Testis (tissue), 3 donors: Measurements from ENCODE around the gene BLMH. TPM values are rescaled to one million over a fixed set of nuclear protein-coding genes. Genes with fewer than 3 reads are reported as not detected.

Experiments
- DNase-seq: peaks from one replicate; pipeline ENCODE4 v3.0.0-alpha.2; 2019
- H3K27ac ChIP-seq, 2 donors: fragments of 200-600 bp; sonication (generic); one replicate each; pipeline ENCODE4 v1.5.1; 2019
- H3K27me3 ChIP-seq: fragments of 200-600 bp; sonication (generic); one replicate; pipeline ENCODE4 v1.5.1; 2019
- H3K36me3 ChIP-seq: fragments of 200-600 bp; sonication (generic); one replicate; pipeline ENCODE4 v1.5.1; 2017; ENCODE audit warnings: low read depth; ENCODE audit errors: missing control alignments
- H3K4me1 ChIP-seq: fragments of 200-600 bp; sonication (generic); one replicate; pipeline ENCODE4 v1.5.1; 2019
- H3K4me3 ChIP-seq, 2 donors: fragments of 200-600 bp; sonication (generic); one replicate each; pipeline ENCODE4 v1.5.1; 2017 to 2019
- H3K9me3 ChIP-seq: fragments of 200-600 bp; sonication (generic); one replicate; pipeline ENCODE4 v1.5.1; 2017
- CTCF ChIP-seq, 3 experiments: fragments of 450-650 bp in 2 of 3; fragments of 200-600 bp in 1 of 3; sonication (generic) in 1 of 3; IDR thresholded peaks; one replicate each; pipeline ENCODE4 v1.5.1; 2016 to 2019; ENCODE audit warnings: antibody characterized with exemption in 3 of 3, mild to moderate bottlenecking in 2 of 3, moderate library complexity in 1 of 3
- POLR2A ChIP-seq: fragments of 450-650 bp; IDR thresholded peaks from one replicate; pipeline ENCODE4 v1.6.1; 2017; ENCODE audit warnings: antibody characterized with exemption, mild to moderate bottlenecking, moderate library complexity
- WGBS, 2 donors: methylation state at CpG; one replicate each; pipeline ENCODE4 v1.1.5; 2018; 5-methylcytosine and 5-hydroxymethylcytosine counted together
- intact Hi-C: fragments of 100-400 bp; cut with DNase I; formaldehyde crosslinking; loops from one replicate; pipeline ENCODE4 v1.15.1; 2023; ENCODE audit warnings: low total_unique reads
- polyA plus RNA-seq: library from polyadenylated mRNA; stranded (reverse); fragments of 350-450 nt; fragmentation: Illumina TruSeq; extraction: RNeasy Lipid Tissue Mini Kit (QIAGEN cat#74804); gene quantifications from one replicate; pipeline ENCODE4 v1.2.3, GENCODE V29; 2014; ENCODE audit warnings: low read depth, low replicate concordance; ENCODE audit not compliant: insufficient read depth
- total RNA-seq, 2 donors: library from RNA; depleted of rRNA; stranded (reverse); fragments of >200 nt; gene quantifications; one replicate each; pipeline ENCODE4 v1.2.3, GENCODE V29; 2016

Gene BLMH
- total and polyA plus RNA-seq, 3 donors from 2014 or later = 36.4 to 54.9 (median 46.9) TPM

DNA sequence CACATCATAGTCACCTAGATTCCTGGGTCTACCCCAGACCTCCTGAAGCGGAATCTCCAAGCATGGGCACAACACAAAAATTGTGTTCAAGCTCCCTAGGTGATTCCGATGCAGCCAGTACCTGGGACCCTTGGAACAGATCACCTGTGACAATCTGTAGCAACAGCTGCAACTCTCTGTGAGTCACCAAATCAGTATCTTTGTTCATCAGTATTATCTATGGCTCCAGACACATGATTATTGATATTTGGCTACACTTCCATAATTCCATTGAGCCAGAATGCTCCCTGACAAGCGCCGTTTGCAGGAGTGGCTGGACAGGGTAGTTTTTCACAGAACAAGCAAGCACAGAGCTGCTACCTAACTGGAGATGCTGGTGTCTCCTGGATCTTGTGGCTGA lies 72.4 kb downstream of the BLMH start:
- TF ChIP-seq CTCF (IDR thresholded peaks at IDR 0.05) (no peak), POLR2A (no peak)
- Histone ChIP-seq H3K27ac (no peak overlapping the region), H3K4me3 (no peak overlapping the region), H3K4me1 (no peaks in the 10 kb centered on the region), H3K27me3 (no peaks in the 10 kb centered on the region), H3K36me3 (no peaks in the 10 kb centered on the region), H3K9me3 (no peaks in the 10 kb centered on the region)
- 84 to 90% methylated on average over 4 of the region's 4 CpGs for WGBS, 2 donors
- no peak for DNase-seq
- intact Hi-C loops = no loop called here

- intact Hi-C loops = no loop called here
- TF ChIP-seq CTCF (IDR thresholded peaks at IDR 0.05) = no peak
- TF ChIP-seq POLR2A = no peak
- Histone ChIP-seq H3K27ac (no peak overlapping the region), H3K36me3 (no peaks in the 10 kb centered on the region), H3K27me3 (no peaks in the 10 kb centered on the region), H3K4me1 (no peaks in the 10 kb centered on the region), H3K9me3 (no peaks in the 10 kb centered on the region), H3K4me3 (no peak overlapping the region)
- 88 to 95% methylated on average over 8 to 9 of the region's 9 CpGs for WGBS, 2 donors
- DNase-seq = no peak
Measured at GRCh38 chr17:30218799-30219198, 72.9 kb downstream of the BLMH start.

DNA sequence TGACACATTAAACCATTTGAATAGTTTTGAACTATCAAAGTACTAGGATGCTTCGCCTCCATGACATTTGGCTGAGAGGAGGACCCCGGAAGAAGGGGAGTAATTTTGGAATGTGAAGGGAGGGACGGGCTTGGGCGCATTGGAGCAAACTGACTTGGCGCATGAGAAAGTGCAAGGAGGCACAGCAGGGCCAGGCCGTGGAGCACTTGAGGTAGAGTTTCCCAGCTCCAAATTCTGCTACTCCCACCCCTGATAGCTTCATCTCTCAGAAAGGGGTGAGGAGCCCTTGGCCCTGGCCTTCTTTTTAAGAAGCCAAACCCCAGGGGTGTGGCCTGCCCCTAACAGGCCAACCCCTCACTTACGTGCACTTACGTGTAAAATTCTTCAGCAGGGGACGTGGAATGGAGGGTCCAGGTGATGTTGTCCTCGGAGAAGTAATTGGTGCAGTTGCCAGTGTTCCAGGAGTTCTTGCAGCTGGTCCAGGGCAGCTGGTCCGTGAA lies 73.9 kb downstream of the BLMH start:
- H3K4me3 ChIP-seq = no peak overlapping the region
- no peak overlapping the region for H3K27ac ChIP-seq
- TF ChIP-seq POLR2A (no peak), CTCF (IDR thresholded peaks at IDR 0.05) (no peak)
- intact Hi-C loops = no loop called here
- no peaks in the 10 kb centered on the region for H3K27me3 ChIP-seq
- WGBS, 2 donors = 93% methylated on average over 11 of the region's 11 CpGs
- no peak for DNase-seq
- H3K4me1 ChIP-seq = no peaks in the 10 kb centered on the region
- no peaks in the 10 kb centered on the region for H3K9me3 ChIP-seq
- no peaks in the 10 kb centered on the region for H3K36me3 ChIP-seq

DNA sequence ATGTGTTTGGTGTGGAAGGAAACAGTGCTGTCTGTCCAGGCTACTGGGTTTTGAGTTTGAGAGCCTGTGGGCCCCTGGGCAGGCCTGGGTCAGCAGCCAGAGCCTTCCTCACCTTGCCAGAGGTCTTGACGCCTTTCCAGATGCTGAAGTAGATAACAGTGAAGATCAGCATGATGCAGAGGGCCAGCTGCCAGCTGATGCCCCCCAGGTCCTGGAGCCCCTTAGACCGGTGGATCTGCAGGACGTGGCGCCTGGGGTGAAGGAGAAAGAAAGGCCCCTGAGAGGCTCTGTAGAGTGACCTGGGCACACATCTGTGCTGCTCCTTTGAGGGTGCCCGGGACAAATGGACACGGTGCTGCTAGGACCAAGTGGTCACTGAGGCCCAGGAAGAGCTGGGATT lies 74.7 kb downstream of the BLMH start:
- TF ChIP-seq POLR2A (no peak), CTCF (IDR thresholded peaks at IDR 0.05) (no peak)

GRCh38 chr17:30212750-30213149 lies 79.0 kb downstream of the BLMH start:
- H3K27ac ChIP-seq = no peak overlapping the region
- 93% methylated on average over 8 to 11 of the region's 11 CpGs for WGBS, 2 donors
- H3K4me1 ChIP-seq = no peaks in the 10 kb centered on the region
- TF ChIP-seq POLR2A (no peak), CTCF (IDR thresholded peaks at IDR 0.05) (no peak)
- H3K4me3 ChIP-seq = no peak overlapping the region
- no peaks in the 10 kb centered on the region for H3K27me3 ChIP-seq
- H3K36me3 ChIP-seq = no peaks in the 10 kb centered on the region
- H3K9me3 ChIP-seq = no peaks in the 10 kb centered on the region
- intact Hi-C loops = no loop called here
- no peak for DNase-seq

More for the DNA sequence above, 74.7 kb downstream of the BLMH start:
- H3K27ac ChIP-seq = no peak overlapping the region
- 95 to 98% methylated on average over 6 of the region's 6 CpGs for WGBS, 2 donors
- H3K9me3 ChIP-seq = no peaks in the 10 kb centered on the region
- H3K27me3 ChIP-seq = no peaks in the 10 kb centered on the region
- no peak for DNase-seq
- H3K4me3 ChIP-seq = no peak overlapping the region
- intact Hi-C loops = no loop called here
- H3K4me1 ChIP-seq = no peaks in the 10 kb centered on the region
- no peaks in the 10 kb centered on the region for H3K36me3 ChIP-seq
